Measurements from ENCODE around the gene MT1H.

DNA sequence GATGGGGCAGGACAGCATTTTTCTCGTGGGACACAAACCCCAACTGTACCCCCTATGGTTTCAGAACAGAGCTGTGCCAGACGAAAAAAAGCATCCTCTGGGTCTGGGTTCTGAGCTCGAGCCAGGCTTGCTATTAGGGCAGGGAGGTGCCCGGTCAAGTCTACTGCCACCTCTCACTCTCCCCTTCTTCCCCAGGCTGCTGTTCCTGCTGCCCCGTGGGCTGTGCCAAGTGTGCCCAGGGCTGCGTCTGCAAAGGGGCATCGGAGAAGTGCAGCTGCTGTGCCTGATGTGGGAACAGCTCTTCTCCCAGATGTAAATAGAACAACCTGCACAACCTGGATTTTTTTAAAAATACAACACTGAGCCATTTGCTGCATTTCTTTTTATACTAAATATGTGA is 42.9 kb upstream of the MT1H start:
- TF ChIP-seq, protein P1, sequence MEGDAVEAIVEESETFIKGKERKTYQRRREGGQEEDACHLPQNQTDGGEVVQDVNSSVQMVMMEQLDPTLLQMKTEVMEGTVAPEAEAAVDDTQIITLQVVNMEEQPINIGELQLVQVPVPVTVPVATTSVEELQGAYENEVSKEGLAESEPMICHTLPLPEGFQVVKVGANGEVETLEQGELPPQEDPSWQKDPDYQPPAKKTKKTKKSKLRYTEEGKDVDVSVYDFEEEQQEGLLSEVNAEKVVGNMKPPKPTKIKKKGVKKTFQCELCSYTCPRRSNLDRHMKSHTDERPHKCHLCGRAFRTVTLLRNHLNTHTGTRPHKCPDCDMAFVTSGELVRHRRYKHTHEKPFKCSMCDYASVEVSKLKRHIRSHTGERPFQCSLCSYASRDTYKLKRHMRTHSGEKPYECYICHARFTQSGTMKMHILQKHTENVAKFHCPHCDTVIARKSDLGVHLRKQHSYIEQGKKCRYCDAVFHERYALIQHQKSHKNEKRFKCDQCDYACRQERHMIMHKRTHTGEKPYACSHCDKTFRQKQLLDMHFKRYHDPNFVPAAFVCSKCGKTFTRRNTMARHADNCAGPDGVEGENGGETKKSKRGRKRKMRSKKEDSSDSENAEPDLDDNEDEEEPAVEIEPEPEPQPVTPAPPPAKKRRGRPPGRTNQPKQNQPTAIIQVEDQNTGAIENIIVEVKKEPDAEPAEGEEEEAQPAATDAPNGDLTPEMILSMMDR (IDR thresholded peaks at IDR 0.05) = no peak
- TF ChIP-seq POLR2AphosphoS5 (IDR thresholded peaks at IDR 0.05) (no peak), POLR2A (IDR thresholded peaks at IDR 0.05) (no peak), EP300 (IDR thresholded peaks at IDR 0.05) (no peak)

Measured in suprapubic skin (tissue), 4 donors.